HUES64 (cell line): ENCODE data around the gene NKD1.

ENCODE experiments used
- H3K27ac ChIP-seq: 2 replicates; pipeline ENCODE4 v1.7.0; 2013; ENCODE audit warnings: low read depth, low read length, inconsistent platforms
- H3K27me3 ChIP-seq: 2 replicates; pipeline ENCODE4 v1.6.1; 2013; ENCODE audit warnings: mild to moderate bottlenecking, low read length; ENCODE audit not compliant: insufficient read depth
- H3K36me3 ChIP-seq: 2 replicates; pipeline ENCODE4 v1.6.1; 2013; ENCODE audit warnings: mild to moderate bottlenecking, low read length; ENCODE audit not compliant: insufficient read depth
- H3K4me1 ChIP-seq: 2 replicates; pipeline ENCODE4 v1.6.1; 2013; ENCODE audit warnings: mild to moderate bottlenecking, low read length, moderate library complexity; ENCODE audit not compliant: insufficient read depth
- H3K4me3 ChIP-seq: 2 replicates; pipeline ENCODE4 v1.5.1; 2013; ENCODE audit warnings: mild to moderate bottlenecking, low read length, moderate library complexity
- H3K9ac ChIP-seq: 2 replicates; pipeline ENCODE4 v1.6.1; 2013; ENCODE audit warnings: mild to moderate bottlenecking, low read depth, low read length
- H3K9me3 ChIP-seq: 2 replicates; pipeline ENCODE4 v1.6.1; 2013; ENCODE audit warnings: low read depth, low read length; ENCODE audit not compliant: insufficient read depth
- WGBS: fragments of 150-250, 120-280 bp; methylation state at CpG from one replicate; pipeline ENCODE4 v1.1.7; 2013; ENCODE audit warnings: missing lambda C conversion rate; 5-methylcytosine and 5-hydroxymethylcytosine counted together

The NKD1 gene

GRCh38 chr16:50616883-50617645 lies 68.9 kb downstream of the NKD1 start:
- Histone ChIP-seq H3K27ac (no peak overlapping the region), H3K36me3 (no peaks in the 10 kb centered on the region), H3K27me3 (no peaks in the 10 kb centered on the region), H3K4me3 (no peak overlapping the region), H3K4me1 (peaks cover 9% of the 10 kb centered on the region; the same call in 1 of the 2 replicates), H3K9me3 (no peaks in the 10 kb centered on the region), H3K9ac (no peak overlapping the region)
- WGBS = 54% methylated on average over 9 of the region's 11 CpGs

GRCh38 chr16:50617646-50618184 lies 69.5 kb downstream of the NKD1 start:
- Histone ChIP-seq H3K27ac (no peak overlapping the region), H3K9me3 (no peaks in the 10 kb centered on the region), H3K4me1 (peaks cover 9% of the 10 kb centered on the region; the same call in 1 of the 2 replicates), H3K36me3 (no peaks in the 10 kb centered on the region), H3K9ac (no peak overlapping the region), H3K4me3 (no peak overlapping the region), H3K27me3 (no peaks in the 10 kb centered on the region)
- 85% methylated on average over 2 of the region's 2 CpGs for WGBS

GRCh38 chr16:50618238-50618918 lies 70.2 kb downstream of the NKD1 start:
- no peak overlapping the region for H3K9ac ChIP-seq
- H3K9me3 ChIP-seq = no peaks in the 10 kb centered on the region
- peaks cover 9% of the 10 kb centered on the region; the same call in 1 of the 2 replicates for H3K4me1 ChIP-seq
- H3K36me3 ChIP-seq = no peaks in the 10 kb centered on the region
- no peak overlapping the region for H3K27ac ChIP-seq
- no peak overlapping the region for H3K4me3 ChIP-seq
- WGBS = 83% methylated on average over 12 of the region's 12 CpGs
- H3K27me3 ChIP-seq = no peaks in the 10 kb centered on the region

GRCh38 chr16:50619702-50620491 lies 71.7 kb downstream of the NKD1 start:
- no peak overlapping the region for H3K27ac ChIP-seq
- no peaks in the 10 kb centered on the region for H3K27me3 ChIP-seq
- no peak overlapping the region for H3K4me3 ChIP-seq
- H3K9ac ChIP-seq = no peak overlapping the region
- no peaks in the 10 kb centered on the region for H3K9me3 ChIP-seq
- WGBS = 90% methylated on average over 10 of the region's 10 CpGs
- H3K36me3 ChIP-seq = no peaks in the 10 kb centered on the region
- peaks cover 9% of the 10 kb centered on the region; the same call in 1 of the 2 replicates for H3K4me1 ChIP-seq

- WGBS = 96% methylated on average over 11 of the region's 11 CpGs
- Histone ChIP-seq H3K4me3 (no peak overlapping the region), H3K9me3 (no peaks in the 10 kb centered on the region), H3K27me3 (no peaks in the 10 kb centered on the region), H3K4me1 (peaks cover 9% of the 10 kb centered on the region; the same call in 1 of the 2 replicates), H3K9ac (no peak overlapping the region), H3K36me3 (no peaks in the 10 kb centered on the region), H3K27ac (no peak overlapping the region)
These were observed 72.7 kb downstream of the NKD1 start for GRCh38 chr16:50620646-50621451.

GRCh38 chr16:50621452-50621792 lies 73.2 kb downstream of the NKD1 start:
- H3K27me3 ChIP-seq = no peaks in the 10 kb centered on the region
- H3K27ac ChIP-seq = no peak overlapping the region
- WGBS = 93% methylated on average over 9 of the region's 9 CpGs
- no peak overlapping the region for H3K9ac ChIP-seq
- no peak overlapping the region for H3K4me3 ChIP-seq
- no peaks in the 10 kb centered on the region for H3K36me3 ChIP-seq
- H3K4me1 ChIP-seq = peaks cover 9% of the 10 kb centered on the region; the same call in 1 of the 2 replicates
- H3K9me3 ChIP-seq = no peaks in the 10 kb centered on the region

GRCh38 chr16:50622029-50622428 lies 73.8 kb downstream of the NKD1 start:
- Histone ChIP-seq H3K4me1 (peaks cover 6% of the 10 kb centered on the region; the same call in 1 of the 2 replicates), H3K9ac (no peak overlapping the region), H3K36me3 (no peaks in the 10 kb centered on the region), H3K27me3 (no peaks in the 10 kb centered on the region), H3K27ac (no peak overlapping the region), H3K4me3 (no peak overlapping the region), H3K9me3 (no peaks in the 10 kb centered on the region)
- WGBS = 96% methylated on average over 7 of the region's 7 CpGs

- H3K9me3 ChIP-seq = no peaks in the 10 kb centered on the region
- H3K27ac ChIP-seq = no peak overlapping the region
- H3K9ac ChIP-seq = no peak overlapping the region
- 93% methylated on average over 16 of the region's 16 CpGs for WGBS
- H3K4me3 ChIP-seq = no peak overlapping the region
- no peaks in the 10 kb centered on the region for H3K4me1 ChIP-seq
- H3K36me3 ChIP-seq = no peaks in the 10 kb centered on the region
- no peaks in the 10 kb centered on the region for H3K27me3 ChIP-seq
These were observed 74.6 kb downstream of the NKD1 start for GRCh38 chr16:50622643-50623369.

GRCh38 chr16:50624449-50624970 lies 76.3 kb downstream of the NKD1 start:
- Histone ChIP-seq H3K4me3 (no peak overlapping the region), H3K27me3 (no peaks in the 10 kb centered on the region), H3K9ac (no peak overlapping the region), H3K36me3 (no peaks in the 10 kb centered on the region), H3K9me3 (no peaks in the 10 kb centered on the region), H3K27ac (no peak overlapping the region), H3K4me1 (no peaks in the 10 kb centered on the region)
- 92% methylated on average over 8 of the region's 8 CpGs for WGBS

GRCh38 chr16:50625374-50625773 lies 77.2 kb downstream of the NKD1 start:
- H3K27me3 ChIP-seq = no peaks in the 10 kb centered on the region

More at GRCh38 chr16:50625374-50625773, 77.2 kb downstream of the NKD1 start:
- H3K9ac ChIP-seq = no peak overlapping the region
- H3K27ac ChIP-seq = no peak overlapping the region
- H3K4me3 ChIP-seq = no peak overlapping the region
- no peaks in the 10 kb centered on the region for H3K4me1 ChIP-seq
- no peaks in the 10 kb centered on the region for H3K36me3 ChIP-seq
- H3K9me3 ChIP-seq = no peaks in the 10 kb centered on the region
- WGBS = 94% methylated on average over 12 of the region's 12 CpGs
